Vagina (tissue), 2 donors: Measurements from ENCODE around the gene LHX4.

ENCODE experiments used
- CTCF ChIP-seq, 3 experiments: fragments of 450-650 bp in 2 of 3; fragments of 200-600 bp in 1 of 3; sonication (generic) in 1 of 3; IDR thresholded peaks; one replicate each; pipeline ENCODE4 v1.5.1; 2017 to 2019; ENCODE audit warnings: antibody characterized with exemption in 3 of 3, mild to moderate bottlenecking in 2 of 3, moderate library complexity in 2 of 3
- POLR2A ChIP-seq, 2 donors: fragments of 450-650 bp; IDR thresholded peaks; one replicate each; pipeline ENCODE4 v1.6.1; 2017; ENCODE audit warnings: antibody characterized with exemption in 2 of 2, mild to moderate bottlenecking in 2 of 2, moderate library complexity in 2 of 2

- no peak for TF ChIP-seq POLR2A (IDR thresholded peaks at IDR 0.05)
- no peak for TF ChIP-seq CTCF (IDR thresholded peaks at IDR 0.05)
Measured at GRCh38 chr1:180257028-180257386, 26.9 kb downstream of the LHX4 start.
